ENCODE results near the gene TTLL6. TPM values are rescaled to one million over a fixed set of nuclear protein-coding genes. Genes with fewer than 3 reads are reported as not detected.

The TTLL6 gene
- polyA plus RNA-seq, 4 donors, result 0.24 to 0.67 (median 0.32) TPM; not detected in 1

DNA sequence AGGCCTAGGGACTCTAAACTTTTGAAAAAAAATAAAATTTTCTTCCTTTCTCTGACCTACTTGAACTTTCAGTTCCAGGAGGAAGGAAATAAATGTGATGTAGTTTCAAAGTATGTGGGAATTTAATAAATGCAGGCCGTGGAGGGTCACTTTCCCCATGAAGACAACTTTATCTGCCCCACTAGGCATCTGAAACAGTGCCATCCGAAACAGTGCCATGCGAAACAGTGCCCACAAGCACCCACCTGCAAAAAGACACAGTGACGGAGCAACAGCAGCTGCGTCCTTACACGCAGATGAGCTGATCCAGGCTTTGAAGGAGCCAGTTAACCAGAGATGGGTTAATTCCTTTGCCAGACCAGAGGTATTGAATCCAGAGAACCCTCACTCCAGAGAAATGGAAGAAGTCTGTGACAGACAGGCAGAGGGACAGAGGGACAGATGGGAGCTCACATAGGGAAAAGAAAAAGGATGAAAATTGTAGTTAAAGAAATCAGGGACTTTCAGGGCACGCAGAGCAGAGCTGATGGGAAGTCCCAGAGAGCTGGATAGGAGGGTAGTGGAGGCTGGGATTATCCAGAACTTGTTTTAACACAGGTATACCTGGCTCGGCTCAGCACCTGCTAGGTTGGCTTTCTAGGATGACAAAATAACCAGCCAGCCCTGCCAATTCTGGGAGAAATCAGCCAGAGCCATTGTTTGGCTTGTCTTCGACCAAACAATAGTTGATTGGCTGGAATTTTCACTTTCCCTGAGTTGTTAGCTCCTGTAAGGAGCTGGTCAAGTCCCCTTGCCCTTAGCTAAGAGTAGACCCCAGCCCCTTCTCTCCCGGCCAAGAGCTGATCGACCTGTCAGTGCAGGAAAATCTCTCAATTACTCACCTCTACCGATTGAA, 71.4 kb downstream of the TTLL6 start:
- DNase-seq (ENCODE audit: low read depth in 4 of 4, low spot score in 3 of 4), result no peak

DNA sequence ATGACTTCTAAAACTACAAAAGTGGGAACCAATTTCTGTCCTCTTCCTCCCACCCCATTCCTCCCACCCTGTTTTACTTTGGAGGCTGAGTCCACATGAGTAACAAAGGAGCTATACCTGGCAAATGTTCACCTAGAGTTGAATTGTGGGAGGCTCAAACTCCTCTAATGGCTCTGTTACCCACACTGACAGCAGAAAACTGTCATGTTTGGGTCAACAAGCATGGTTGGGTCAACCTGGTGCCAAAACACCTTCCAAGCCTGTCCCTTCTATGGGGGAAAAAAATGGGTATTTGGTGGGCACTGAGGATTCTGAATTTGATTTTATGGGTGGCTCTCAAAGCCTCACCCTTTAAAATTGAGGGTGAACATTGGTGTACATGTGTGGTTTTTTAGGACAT, 76.5 kb downstream of the TTLL6 start:
- DNase-seq (ENCODE audit: low read depth in 4 of 4, low spot score in 3 of 4), result no peak

DNA sequence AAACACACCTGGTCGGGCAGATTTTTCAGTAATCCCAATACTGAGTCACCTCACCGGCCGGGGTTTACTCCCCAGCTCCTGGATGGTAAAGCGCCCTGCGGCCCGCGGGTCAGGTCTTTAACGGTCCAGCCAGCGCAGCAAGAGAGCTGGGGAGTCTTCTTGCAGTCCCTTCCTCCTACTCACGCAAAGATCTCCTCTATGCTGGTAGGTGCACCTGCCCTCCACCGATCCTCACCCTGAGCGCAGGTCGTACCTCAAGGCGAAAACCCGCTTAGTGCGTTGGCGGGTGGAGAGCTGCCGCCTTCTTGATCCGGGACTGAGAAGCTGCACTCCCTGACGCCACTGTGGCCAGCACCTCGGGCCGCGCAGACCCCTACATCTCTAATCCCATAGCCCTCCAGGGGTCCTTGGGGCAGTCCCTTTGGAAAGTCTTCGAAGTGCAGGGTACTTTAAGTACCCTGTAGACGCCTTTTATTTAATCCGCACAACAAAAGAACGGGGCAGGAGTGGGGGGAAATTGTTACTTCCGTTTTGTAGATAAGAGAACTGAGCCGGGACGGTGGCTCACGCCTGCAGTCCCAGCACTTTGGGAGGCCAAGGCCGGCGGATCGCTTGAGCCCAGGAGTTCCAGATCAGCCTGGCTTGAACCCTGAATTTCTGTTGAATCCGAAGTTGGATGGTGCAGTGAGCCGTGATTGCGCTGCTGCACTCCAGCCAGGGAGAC, 78.1 kb downstream of the TTLL6 start:
- DNase-seq (ENCODE audit: low read depth in 4 of 4, low spot score in 3 of 4), result no peak

DNA sequence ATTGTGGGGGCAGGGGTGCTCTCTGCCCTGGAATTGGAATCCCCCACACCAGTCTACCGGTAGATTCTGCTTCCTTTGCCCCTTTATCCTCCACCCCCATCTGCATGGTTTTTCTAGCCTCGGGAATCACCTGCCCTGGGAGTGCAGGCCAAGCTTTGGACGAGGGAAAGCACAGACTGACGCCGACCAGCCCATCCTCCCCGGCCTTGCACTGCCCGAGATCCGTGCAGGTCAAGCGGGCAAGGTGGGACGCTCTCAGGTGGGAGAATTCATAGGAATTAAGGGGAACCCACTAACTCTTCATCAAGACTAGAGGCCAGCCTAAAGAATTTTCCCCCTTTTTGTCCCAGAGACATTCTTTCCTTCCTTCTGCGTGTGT, 78.6 kb downstream of the TTLL6 start:
- DNase-seq (ENCODE audit: low read depth in 4 of 4, low spot score in 3 of 4), result no peak

DNA sequence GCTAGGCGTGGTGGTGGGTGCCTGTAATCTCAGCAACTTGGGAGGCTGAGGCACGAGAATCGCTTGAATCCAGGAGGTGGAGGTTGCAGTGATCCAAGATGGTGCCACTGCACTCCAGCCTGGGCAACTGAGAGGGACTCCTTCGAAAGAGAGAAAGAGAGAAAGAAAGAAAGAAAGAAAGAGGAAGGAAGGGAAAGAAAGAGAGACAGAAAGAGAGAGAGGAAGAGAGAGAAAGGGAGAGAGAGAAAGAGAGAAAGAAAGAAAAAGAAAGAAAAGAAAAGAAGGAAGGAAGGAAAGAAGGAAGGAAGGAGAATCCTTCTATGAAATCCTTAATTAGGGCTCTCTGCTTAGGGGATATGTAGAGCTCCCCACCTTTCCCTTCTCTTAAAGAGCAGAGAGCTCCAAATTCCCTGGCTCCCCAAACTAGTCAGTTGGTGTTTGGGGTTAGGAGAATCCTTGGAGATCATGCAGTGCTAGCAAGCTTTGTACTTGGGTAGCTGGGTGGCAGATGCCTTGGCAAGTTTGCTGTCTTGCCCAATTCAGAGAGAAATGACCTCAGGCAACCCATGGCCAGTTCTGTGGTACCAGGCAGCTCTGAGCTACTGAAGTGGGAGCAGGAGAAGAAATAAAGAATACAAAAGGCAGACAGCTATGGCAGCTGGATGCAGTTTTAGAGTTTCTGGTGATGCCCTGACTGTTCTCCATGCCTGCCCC, 79.5 kb downstream of the TTLL6 start:
- no peak for DNase-seq (ENCODE audit: low read depth in 4 of 4, low spot score in 3 of 4)

DNA sequence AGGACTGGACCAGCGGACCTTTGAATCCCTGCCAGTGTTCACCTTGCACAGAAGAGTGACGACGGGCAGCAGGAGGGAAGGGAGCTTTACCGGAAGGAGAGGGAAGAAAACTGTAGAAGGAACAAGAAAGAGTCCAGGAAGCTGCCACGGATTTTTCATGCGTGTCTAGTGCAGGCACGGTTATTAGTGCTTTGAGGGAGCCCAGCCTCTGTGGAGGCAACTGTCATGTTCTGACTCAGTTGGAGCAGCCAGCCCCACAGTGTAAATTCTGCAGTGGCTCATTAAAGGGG, 82.0 kb downstream of the TTLL6 start:
- DNase-seq (ENCODE audit: low read depth in 4 of 4, low spot score in 3 of 4), result no peak

DNA sequence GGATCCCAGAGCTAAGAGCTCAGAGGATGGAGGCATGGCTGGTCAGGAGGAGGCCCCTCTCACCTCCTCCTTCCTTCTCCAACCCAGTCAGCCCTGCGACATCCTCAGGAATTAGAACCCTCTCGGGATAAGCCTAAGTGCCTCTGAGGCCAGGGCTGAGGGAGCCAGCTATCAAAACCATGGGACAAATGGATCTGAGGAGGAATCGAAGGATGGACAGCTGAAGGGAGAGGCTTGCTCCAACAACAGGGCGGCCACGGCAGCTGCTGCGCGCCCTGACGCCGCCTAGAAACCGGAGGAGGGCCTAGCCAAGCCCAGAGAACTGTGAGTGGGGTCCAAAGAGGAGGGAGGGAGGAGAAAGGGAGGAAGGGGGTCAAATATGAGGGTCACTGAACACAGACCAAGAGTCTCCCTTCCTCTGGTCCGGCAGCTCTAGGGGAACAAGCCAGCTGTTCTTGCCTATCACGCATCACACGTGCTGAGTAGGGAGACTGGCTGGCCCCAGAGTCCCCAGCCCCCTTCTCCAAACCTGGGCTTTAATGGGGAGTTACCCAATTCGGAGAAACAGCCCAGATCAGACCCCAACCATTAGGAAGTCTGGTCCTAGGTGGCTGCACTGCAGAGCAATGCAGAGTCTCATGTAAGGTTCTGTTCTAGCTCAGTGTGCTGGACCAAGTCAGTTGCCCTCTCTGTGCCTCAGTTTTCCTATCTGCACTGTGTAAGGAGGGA, 82.5 kb downstream of the TTLL6 start:
- DNase-seq (ENCODE audit: low read depth in 4 of 4, low spot score in 3 of 4), result no peak

DNA sequence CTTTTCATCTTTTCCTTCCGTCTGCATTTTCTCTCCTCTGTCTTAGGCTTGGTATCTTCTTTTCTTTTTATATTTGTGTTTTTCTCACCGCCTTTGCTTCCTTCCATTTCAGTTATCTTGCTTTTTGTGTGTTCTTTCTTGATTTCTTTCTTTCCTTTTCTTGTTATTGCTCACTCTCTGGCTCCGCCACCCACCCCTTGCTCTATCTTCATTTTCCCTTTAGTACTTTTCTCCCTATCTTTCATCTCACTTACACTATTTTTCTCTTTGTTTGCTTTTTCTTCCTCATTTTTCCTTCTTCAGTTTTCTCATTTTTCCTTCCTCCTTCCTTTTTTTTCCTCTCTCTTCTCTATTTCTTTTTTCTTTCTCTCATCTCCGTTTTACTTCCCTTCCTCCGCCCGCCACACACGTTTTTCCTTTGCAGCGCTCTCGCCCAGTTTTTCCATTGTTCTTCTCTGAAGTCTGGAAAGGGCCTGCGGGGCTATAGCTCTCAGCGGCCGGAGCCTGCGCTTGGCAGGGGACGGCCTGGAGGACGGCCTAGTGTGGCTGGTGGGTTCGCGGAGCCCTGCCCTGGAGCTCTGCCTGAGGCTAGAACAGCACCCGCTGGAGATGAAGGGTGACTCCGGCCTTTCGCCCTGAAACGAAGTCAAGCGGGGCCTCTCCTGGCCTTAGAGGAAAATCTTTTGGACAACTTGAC, 83.2 kb downstream of the TTLL6 start:
- no peak for DNase-seq (ENCODE audit: low read depth in 4 of 4, low spot score in 3 of 4)

DNA sequence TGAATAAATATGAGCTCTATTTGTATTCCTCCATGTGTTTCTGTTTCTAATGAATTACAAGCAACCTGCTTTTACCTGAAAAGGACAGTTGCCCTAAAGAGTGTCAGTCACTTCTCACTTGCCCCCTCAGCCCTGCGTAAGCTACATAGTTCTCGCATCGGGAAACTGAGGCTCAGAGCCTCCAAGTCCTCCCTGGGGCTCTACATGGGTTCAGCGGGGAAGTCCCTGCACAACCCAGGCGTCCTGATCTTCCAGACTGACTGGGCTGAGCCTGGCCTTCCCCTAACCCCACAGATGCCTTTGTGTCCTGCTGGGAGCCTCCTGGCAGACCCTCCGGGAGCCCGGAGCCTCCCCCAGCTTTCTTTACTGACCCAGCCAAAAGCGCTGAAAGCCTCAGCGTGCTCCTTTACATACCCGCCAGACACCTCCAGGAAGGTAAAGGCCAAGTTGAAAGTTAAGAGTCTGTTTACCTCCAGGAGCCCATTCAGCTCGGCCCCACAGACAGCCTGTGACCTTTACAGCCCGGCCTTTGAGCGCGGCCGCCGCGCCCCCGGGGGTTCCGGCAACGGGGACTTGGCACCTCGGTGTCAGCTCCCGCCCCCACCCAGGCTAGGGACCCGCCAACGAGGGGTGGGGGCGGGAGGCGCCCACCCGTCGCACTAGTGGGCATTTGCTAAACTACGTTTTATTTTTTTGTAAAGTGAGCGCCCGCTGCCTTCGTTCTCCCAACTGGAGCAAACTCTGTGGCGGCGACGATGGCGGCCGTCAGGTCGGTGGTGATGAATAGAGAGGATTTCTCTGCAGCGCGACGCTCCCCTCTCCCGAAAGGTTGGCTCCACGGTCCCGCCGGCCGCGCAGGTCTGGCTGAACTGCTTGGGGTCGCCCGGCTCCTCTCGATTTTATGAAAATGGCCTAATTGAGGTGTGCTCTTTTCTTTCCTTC, 84.1 kb downstream of the TTLL6 start:
- no peak for DNase-seq (ENCODE audit: low read depth in 4 of 4, low spot score in 3 of 4)

DNA sequence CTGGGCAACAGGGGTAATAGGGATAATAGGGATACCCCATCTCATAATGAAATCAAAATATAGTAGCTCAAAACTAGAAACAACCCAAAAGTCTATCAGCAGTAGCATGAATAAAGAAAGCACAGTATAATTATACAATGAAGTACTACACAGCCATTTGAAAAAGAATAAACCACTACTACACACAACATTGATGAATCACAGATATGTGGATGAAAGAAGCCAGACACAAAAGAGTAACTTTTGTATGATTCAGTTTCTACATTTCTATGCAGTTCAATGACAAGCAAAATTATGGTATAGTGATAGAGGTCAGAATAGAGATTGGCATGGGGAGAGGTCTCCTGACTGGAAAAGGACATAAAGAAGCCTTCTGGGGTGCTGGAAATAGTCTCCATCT, 85.7 kb downstream of the TTLL6 start:
- no peak for DNase-seq (ENCODE audit: low read depth in 4 of 4, low spot score in 3 of 4)

DNA sequence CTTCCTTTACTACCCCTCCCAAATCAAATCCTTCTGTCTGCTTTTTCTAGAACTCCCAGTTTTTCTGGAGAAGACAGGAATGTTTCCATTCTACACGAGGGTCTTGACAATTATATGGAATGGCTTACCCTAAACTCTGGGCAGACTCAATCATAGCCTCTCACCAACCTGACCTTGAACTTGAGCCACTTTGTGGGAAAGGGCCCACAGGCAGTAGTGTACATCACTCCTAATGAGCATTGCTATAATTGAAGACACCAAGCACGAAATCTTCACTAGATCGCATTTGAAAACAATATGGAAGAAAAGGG, 86.8 kb downstream of the TTLL6 start:
- no peak for DNase-seq (ENCODE audit: low read depth in 4 of 4, low spot score in 3 of 4)

DNA sequence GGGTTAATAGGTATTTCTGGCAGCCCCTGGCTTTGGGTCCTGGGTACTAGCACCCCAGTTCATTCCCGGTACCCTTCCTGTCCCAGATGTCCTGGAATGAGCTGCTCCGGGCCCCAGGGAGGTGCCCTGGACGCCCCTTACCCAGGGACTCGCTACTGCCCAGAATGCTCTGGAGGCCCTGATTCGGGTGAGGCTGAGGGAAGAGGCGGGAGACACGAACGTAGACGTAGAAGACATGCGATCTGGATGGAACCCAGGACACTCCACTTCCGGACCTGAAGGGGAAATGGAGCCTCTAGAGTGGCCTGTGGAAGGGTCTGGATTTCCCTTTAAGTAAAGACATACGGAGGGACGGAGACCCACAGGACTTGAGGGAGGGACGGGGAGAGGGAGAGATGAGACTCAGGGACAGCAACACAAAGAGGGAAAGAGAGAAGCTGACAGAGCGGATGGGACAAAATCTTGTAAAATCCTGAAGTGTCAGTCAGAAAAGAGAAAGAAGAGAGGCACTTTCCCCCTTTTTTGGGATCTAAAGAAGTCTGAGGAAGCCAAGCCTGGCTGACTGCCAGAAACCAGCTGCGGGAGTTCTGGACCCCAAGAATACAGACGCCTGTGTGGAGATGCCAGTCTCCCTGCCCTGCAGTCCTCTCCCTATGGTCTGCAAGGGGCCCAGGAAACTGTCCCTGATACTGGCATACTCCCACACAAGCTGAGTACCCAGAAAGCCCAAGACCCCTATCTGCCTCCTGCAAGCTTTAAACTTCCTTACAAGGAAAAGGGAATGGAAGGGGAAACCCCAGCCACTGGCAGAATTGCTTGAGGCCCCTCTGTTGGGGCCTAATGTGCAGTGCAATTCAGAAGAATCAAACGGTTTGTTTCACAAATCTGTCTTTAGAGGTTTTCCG, 87.4 kb downstream of the TTLL6 start:
- no peak for DNase-seq (ENCODE audit: low read depth in 4 of 4, low spot score in 3 of 4)

DNA sequence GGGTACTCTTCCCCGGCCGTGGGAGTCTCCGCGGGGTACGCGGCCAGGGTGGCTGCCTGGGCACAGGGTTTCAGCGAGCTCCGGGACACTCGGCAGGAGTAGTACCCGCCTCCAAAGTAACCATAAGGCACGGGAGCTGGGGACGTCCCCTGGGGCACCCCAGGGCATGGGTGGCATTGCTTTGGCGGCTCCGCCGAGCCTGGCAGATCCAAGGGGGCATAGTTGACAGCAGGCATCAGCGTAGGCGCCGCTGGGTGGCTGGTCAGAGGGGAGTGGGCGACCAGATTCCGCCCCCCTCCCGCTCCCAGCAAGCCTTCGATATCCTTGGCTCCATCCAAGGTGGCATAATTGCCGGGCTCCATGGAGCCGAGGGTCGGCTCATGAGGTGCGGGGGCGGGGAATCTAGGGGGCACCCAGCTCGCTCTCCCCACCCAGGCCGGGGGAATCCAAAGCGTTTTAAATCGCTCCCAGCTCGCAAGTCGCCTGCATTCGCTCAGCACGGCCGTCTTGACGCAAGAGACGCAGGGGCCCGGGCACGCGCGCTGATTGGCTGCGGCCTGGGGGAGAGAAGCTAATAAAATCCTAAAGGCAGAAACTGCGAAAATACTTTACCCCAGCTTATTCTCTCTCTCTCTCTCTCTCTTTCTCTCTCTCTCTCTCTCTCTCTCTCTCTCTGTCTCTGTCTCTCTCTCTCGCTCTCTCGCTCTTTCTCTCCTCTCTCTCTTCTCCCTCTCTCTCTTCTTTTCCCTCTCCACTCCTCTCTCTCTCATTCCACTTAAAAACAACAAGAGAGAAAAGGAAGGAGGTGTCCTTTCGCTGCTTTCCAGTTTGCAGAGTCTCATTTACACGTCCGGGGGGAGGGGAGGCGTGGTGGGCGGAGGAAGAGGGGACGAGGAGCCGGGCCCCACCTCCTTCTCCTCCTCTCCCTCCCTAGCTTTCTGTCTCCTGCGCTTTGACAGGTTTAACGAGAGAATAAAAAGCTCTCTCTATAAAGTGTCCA, 88.5 kb downstream of the TTLL6 start, which contains the start of gene HOXB13:
TSS of gene HOXB13 (minus strand) at position 519 of the 1,000 bp plus-strand sequence. CDS start at position 362, 157 bp downstream.
- no peak for DNase-seq (ENCODE audit: low read depth in 4 of 4, low spot score in 3 of 4)

DNA sequence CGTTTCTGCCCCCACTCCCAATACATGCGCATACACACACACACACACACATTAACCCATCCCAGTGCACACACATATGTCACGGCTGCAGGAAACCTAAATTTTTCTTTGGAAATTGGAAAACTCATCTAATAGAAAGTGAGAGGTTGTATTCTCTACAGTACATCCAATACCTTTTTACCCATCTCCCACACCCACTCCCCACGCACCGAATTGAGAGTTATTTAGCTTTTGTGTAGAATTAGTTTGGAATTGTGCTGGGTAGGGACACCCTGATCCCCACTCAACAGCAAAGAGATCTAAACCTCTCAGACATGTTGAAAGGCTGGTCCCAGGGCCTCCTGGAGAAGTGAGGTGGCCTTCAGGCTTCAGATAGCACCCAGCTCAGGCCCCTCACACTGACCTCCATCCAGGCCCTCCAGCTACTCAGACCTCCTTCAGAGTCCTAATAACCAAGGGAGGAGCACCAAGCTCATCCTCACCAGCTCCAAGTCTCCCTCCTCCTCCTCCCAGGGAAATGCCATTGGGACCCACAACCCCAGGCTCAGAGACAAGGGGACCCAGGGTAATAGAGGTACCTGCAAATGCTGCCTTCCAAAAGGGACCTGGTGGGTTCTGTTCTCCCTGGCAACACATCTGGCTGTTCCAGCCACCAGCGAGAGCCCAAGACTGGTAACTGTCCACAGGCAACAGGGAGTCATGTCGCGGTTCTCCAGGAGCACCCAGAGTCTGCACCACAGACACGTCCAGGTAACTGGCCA, 89.4 kb downstream of the TTLL6 start:
- no peak for DNase-seq (ENCODE audit: low read depth in 4 of 4, low spot score in 3 of 4)

DNA sequence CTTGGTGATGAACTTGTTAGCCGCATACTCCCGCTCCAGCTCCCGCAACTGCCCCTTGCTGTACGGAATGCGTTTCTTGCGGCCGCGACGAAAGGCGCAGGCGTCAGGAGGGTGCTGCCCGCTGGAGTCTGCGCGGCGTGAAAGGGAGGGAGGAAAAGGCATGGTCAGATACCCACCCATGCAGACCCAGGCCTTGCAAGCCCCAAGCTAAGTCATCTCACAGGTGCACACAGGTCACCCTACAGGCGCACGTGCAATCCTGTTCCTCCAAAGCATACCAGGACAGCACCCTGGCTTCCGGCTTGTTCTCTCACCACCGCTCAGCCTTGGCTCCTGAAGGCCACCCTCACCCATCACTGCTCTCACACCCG, 90.1 kb downstream of the TTLL6 start:
- no peak for DNase-seq (ENCODE audit: low read depth in 4 of 4, low spot score in 3 of 4)

DNA sequence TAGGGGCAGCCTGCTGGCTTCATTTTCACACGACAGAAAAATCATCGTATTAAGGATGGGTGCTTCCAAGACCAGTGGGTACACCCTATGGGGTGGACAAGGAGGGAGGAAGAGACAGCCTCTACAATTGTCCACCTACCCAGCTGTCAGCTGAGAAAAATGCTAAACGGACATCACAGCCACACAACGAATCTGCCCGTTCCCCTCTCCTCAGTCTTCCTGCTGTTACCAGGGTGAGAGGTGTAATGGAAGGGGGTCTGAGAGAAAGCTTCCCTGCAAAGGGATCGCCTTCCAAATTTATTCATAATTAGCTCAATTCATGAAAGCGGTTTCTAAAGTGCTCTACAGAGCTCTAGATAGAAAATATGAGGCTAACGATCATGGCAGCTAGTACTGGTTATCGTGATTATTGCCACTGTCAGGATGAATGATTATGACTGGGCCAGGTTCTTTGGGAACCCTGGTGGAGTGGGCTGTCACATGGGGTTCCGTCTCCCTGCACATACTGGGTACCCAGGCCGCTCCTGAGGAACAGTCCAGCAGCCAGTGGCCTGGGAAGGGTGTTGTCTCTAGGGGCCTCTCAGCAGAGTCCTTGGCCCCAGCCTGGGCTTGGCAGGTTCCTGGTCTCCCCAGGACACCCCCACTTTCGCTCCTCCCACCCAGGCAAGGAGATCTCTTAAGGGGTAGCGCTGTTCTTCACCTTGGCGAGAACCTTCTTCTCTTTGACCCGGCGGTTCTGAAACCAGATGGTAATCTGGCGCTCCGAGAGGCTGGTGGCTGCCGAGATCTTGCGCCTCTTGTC, 90.7 kb downstream of the TTLL6 start:
- no peak for DNase-seq (ENCODE audit: low read depth in 4 of 4, low spot score in 3 of 4)

Measured in left renal pelvis (tissue), 4 donors.